Pulmonary artery endothelial cell (primary cell): ENCODE measurements around the gene LPAR1. TPM values are rescaled to one million over a fixed set of nuclear protein-coding genes. Genes with fewer than 3 reads are reported as not detected.
"Not testable (repeated sequence)": the region's sequence is repeated elsewhere in the genome, so short reads cannot be mapped to it uniquely, and the experiment has no call there.

Experiments
- DNase-seq: peaks from one replicate; pipeline ENCODE4 v3.0.0-alpha.2; 2011; ENCODE audit warnings: low read depth, low spot score
- total RNA-seq: library from RNA; depleted of rRNA; stranded (reverse); fragments of >200 nt; gene quantifications from 2 replicates; pipeline ENCODE4 v1.2.3, GENCODE V29; 2014

LPAR1 gene
- total RNA-seq, 1 donor from 2014 or later: 0.07 TPM

DNA sequence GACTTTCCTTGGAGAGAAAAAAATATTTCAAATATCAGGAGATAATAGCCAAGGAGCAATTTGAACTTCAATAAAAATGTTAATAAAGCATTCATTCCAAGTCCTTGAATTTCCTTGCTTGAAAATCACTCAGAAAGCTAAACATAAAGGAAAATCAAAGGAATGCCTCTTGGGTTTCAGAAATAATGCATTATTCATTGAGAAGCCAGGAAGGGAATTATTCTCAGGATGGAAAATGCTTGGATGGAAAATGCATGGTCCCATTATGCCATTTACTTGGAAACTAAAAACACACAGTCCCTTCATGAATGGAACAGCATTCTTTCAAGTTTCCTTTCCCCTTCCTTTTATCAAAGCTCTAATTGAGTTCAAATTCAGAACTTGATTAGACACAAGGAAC is 160.9 kb downstream of the LPAR1 start:
- DNase-seq: no peak

GRCh38 chr9:110876929-110877328 is 161.3 kb downstream of the LPAR1 start:
- no peak for DNase-seq

DNA sequence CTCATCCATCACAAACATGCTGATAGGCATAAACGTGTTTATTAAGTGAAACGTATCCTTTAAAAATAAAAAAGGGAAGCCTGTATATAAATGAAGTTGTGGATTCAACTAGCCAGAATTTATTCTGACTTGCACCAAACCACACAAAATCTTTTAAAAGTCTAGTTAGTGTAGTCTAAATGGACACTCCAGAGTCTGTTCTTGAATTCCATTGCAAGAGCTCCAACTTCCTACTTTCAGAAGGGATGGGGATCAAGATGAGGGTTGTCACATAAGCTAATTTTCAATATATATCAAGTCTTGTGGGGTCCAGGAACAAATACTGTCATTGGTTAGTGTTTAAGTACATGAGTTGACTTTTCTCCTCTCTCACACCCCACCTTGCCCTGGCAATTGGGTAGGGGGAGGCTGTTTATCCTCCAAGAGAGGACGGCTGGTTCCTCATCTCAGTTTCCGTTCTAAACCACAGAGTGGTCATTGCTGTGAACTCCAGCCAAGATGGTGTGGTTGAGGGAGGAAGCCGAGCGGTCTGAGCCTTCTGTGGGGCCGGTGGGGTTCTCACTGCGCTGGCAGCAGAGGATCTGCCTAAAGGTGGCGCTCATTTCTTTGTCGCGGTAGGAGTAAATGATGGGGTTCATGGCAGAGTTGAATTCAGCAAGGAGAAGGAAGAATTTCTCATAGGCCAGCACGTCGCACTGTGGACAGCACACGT is 163.2 kb downstream of the LPAR1 start:
- no peak for DNase-seq

DNA sequence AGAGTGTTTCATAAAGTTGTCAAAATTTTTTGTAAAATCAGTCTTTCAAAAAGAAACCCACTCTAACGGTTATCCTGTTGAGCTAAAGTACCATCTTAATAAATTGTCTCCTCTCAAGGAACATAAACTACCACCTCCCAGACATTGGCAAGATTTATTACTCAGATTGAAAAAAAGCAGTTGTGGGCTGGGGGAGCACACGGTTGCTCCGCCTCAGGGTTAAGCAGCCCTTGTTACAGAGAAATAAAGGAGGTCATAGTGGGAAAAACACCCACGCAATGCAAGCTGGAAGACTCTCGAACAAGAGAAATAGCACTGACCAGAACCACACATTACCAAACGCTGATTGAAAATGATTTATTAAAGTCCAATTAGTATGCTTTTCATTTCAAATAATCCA is 165.3 kb downstream of the LPAR1 start:
- DNase-seq: no peak

- no peak for DNase-seq
Measured at GRCh38 chr9:110871736-110872135, 166.5 kb downstream of the LPAR1 start.

GRCh38 chr9:110869931-110870330 is 168.3 kb downstream of the LPAR1 start:
- DNase-seq: no peak

- no peak for DNase-seq
Measured at GRCh38 chr9:110864011-110864410, 174.3 kb downstream of the LPAR1 start.

DNA sequence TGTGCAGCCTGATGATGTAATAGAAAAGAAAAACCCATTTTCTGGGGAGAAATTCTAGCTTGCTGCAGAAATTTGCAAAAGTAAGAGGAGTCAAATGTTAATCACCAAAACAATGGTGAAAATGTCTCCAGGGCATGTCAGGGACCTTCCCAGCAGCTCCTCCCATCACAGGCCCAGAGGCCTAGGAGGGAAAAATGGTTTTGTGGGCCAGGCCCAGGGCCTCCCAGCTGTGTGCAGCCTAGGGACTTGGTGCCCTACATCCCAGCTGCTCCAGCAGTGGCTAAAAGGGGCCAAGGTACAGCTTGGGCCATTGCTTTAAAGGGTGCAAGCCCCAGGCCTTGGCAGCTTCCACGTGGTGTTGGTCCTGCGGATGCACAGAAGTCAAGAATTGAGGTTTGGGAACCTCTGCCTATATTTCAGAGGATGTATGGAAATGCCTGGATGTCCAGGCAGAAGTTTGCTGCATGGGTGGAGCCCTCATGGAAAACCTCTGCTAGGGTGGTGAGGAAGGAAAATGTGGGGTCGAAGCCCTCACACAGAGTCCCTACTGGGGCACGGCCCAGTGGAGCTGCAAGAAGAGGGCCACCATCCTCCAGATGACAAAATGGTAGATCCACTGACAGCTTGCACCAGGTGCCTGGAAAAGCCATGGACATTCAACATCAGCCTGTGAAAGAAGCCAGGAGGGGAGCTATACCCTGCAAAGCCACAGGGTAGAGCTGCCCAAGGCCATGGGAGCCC is 176.7 kb downstream of the LPAR1 start:
- not testable (repeated sequence) for DNase-seq

DNA sequence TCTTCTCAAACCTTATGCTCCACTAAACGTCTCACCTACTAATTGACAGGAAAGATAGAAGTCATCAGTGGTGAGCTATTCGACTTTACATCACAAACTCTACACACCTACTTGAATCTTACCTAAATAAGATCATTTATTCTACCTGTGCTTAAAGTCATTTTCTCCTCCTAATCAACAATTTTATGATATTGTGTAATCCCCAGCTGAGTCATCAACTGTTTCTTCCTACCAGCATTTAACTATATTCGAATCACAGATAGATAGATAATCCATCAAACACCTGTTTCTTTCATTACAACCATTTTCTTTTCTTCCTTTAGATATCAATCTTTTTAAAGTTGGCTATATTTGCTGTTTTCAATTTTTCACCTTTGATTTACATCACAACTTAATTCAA is 181.5 kb downstream of the LPAR1 start:
- no peak for DNase-seq

GRCh38 chr9:110850401-110851135 is 187.7 kb downstream of the LPAR1 start:
- no peak for DNase-seq

DNA sequence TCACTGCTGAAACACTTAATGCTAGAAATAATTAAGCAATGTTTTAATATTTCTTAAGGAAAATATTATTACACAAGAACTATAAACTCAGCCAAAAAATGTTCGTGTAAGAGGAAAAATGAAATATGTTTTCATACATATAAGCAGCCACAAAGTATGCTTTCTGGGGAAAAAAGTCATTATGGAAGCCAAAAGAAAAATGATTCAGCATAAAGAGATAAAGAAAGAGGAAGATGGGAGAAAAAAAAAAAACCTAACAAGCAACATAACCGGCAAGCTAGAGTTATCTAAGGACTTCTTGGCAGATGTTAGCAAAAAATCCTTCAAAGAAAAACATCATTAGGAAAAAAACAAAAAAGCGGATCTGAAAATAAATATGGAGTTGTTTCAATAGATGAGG is 190.6 kb downstream of the LPAR1 start:
- no peak for DNase-seq

- no peak for DNase-seq
Measured at GRCh38 chr9:110846215-110846614, 192.1 kb downstream of the LPAR1 start.

- no peak for DNase-seq
Measured at GRCh38 chr9:110844121-110844520, 194.1 kb downstream of the LPAR1 start.

GRCh38 chr9:110842986-110843385 is 195.3 kb downstream of the LPAR1 start:
- DNase-seq: no peak

GRCh38 chr9:110842169-110842568 is 196.1 kb downstream of the LPAR1 start:
- DNase-seq: no peak

- no peak for DNase-seq
Measured at GRCh38 chr9:110837401-110838005, 200.8 kb downstream of the LPAR1 start.

GRCh38 chr9:110835859-110836271 is 202.4 kb downstream of the LPAR1 start:
- DNase-seq: no peak

GRCh38 chr9:110835404-110835803 is 202.9 kb downstream of the LPAR1 start:
- no peak for DNase-seq

- DNase-seq: no peak
Measured at GRCh38 chr9:110832926-110833325, 205.3 kb downstream of the LPAR1 start.

DNA sequence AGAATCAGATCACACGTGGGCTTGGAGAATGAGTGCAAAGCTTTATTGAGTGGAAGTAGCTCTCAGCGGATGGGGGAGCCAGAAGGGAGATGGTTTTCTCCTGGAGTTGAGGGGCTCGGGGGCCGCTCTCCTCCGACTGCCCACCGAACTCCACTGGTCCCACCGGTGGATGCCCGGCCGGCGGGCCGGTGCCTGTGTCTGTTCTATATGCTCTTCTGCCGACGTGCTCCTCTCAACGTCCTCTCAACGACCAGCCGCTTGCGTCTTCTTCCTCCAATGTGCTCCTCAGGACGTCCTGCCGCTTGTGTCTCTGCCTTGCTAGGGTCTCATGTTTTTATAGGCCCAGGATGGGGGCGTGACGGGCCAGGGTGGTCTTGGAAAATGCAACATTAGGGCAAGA is 207.8 kb downstream of the LPAR1 start:
- DNase-seq: no peak

DNA sequence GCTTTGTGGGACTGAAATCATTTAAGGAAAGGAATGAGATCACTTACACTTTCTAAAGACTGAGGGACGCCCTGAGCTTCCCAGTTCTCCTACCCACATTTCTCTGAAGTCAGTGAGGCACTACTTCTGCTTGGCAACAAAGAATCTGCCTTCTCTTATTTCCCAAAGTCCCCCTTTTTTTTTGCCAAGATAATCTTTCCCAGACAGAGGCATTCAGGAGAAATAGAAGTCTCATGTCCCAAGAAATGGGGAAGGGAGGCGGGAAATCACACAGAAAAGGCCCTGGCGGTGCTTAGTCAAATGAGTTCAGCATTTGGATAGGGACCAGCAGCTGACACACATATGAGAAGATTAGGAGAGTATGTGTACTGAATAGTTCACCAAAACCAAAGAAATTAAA is 210.0 kb downstream of the LPAR1 start:
- no peak for DNase-seq

- not testable (repeated sequence) for DNase-seq
Measured at GRCh38 chr9:110826400-110826799, 211.9 kb downstream of the LPAR1 start.
